MM.1S (cell line): ENCODE data around the gene CATSPERZ.

Source experiments
- CTCF ChIP-seq: fragments of 300-600 bp; sonication (generic); IDR thresholded peaks from 2 replicates; pipeline ENCODE4 v1.5.1; 2016; ENCODE audit warnings: antibody characterized with exemption, low read length, mixed read lengths
- EZH2phosphoT487 ChIP-seq: fragments of 300-600 bp; sonication (generic); IDR thresholded peaks from 2 replicates; pipeline ENCODE4 v1.6.1; 2018; ENCODE audit warnings: antibody characterized with exemption, low read length

- TF ChIP-seq CTCF (no peak), EZH2phosphoT487 (no peak)
These were observed 21.5 kb upstream of the CATSPERZ start for GRCh38 chr11:64278576-64279190.
